Measurements from ENCODE around the gene PLIN4. TPM values are rescaled to one million over a fixed set of nuclear protein-coding genes. Genes with fewer than 3 reads are reported as not detected.

PLIN4 gene
- total RNA-seq, 1 donor: 0.43 TPM

GRCh38 chr19:4488496-4488895 is 29.8 kb downstream of the PLIN4 start:
- no peak for DNase-seq (ENCODE audit: low read depth)
- H3K4me3 ChIP-seq (ENCODE audit: low read depth, low read length): no peak overlapping the region
- no peak for TF ChIP-seq CTCF (IDR thresholded peaks at IDR 0.05; ENCODE audit: insufficient read depth, low read depth, low read length)

GRCh38 chr19:4487572-4487971 is 30.7 kb downstream of the PLIN4 start:
- no peak for DNase-seq (ENCODE audit: low read depth)
- no peak for TF ChIP-seq CTCF (IDR thresholded peaks at IDR 0.05; ENCODE audit: insufficient read depth, low read depth, low read length)
- no peak overlapping the region for H3K4me3 ChIP-seq (ENCODE audit: low read depth, low read length)

- H3K4me3 ChIP-seq (ENCODE audit: low read depth, low read length): no peak overlapping the region
- TF ChIP-seq CTCF (IDR thresholded peaks at IDR 0.05; ENCODE audit: insufficient read depth, low read depth, low read length): no peak
- DNase-seq (ENCODE audit: low read depth): no peak
Observed at GRCh38 chr19:4483385-4483784, 34.9 kb downstream of the PLIN4 start.

GRCh38 chr19:4482721-4483364 is 35.4 kb downstream of the PLIN4 start:
- H3K4me3 ChIP-seq (ENCODE audit: low read depth, low read length): no peak overlapping the region
- no peak for DNase-seq (ENCODE audit: low read depth)
- no peak for TF ChIP-seq CTCF (IDR thresholded peaks at IDR 0.05; ENCODE audit: insufficient read depth, low read depth, low read length)

- H3K4me3 ChIP-seq (ENCODE audit: low read depth, low read length): no peak overlapping the region
- no peak for TF ChIP-seq CTCF (IDR thresholded peaks at IDR 0.05; ENCODE audit: insufficient read depth, low read depth, low read length)
- DNase-seq (ENCODE audit: low read depth): no peak
Observed at GRCh38 chr19:4477034-4477801, 41.1 kb downstream of the PLIN4 start.

- TF ChIP-seq CTCF (IDR thresholded peaks at IDR 0.05; ENCODE audit: insufficient read depth, low read depth, low read length): no peak
- H3K4me3 ChIP-seq (ENCODE audit: low read depth, low read length): peak overlapping the region; percentile 91
- DNase-seq (ENCODE audit: low read depth): peak; percentile 63
Observed at GRCh38 chr19:4474514-4475022, 43.7 kb downstream of the PLIN4 start.

Data from fibroblast of villous mesenchyme (primary cell).